ENCODE results near the gene XRCC6.
A peak's percentile ranks its signal among the peaks of the same experiment; 100 is the strongest.

XRCC6 gene

GRCh38 chr22:41578114-41578513 is 43.0 kb upstream of the XRCC6 start:
- H3K4me3 ChIP-seq (ENCODE audit: insufficient read length, low read depth) = no peak overlapping the region
- H3K27me3 ChIP-seq (ENCODE audit: insufficient read depth, insufficient read length) = no peaks in the 10 kb centered on the region
- H3K9me3 ChIP-seq (ENCODE audit: insufficient read depth, low read length) = no peaks in the 10 kb centered on the region
- H3K36me3 ChIP-seq (ENCODE audit: insufficient read depth, insufficient read length, low read length) = peaks cover 39% of the 10 kb centered on the region
- TF ChIP-seq SUZ12 (IDR thresholded peaks at IDR 0.05; ENCODE audit: extremely low read depth, insufficient read depth, insufficient read length) (no peak), YY1 (IDR thresholded peaks at IDR 0.05; ENCODE audit: insufficient read depth, insufficient read length) (no peak), ZNF274 (IDR thresholded peaks at IDR 0.05; ENCODE audit: low read depth, low read length) (no peak)
- H3K9ac ChIP-seq (ENCODE audit: insufficient read length, low read depth) = no peak overlapping the region
- peaks cover 13% of the 10 kb centered on the region for H3K4me1 ChIP-seq (ENCODE audit: insufficient read depth, insufficient read length)
- DNase-seq (ENCODE audit: low read depth, low spot score) = no peak

- H3K27me3 ChIP-seq (ENCODE audit: insufficient read depth, insufficient read length) = no peaks in the 10 kb centered on the region
- TF ChIP-seq YY1 (IDR thresholded peaks at IDR 0.05; ENCODE audit: insufficient read depth, insufficient read length) (no peak), SUZ12 (IDR thresholded peaks at IDR 0.05; ENCODE audit: extremely low read depth, insufficient read depth, insufficient read length) (no peak), ZNF274 (IDR thresholded peaks at IDR 0.05; ENCODE audit: low read depth, low read length) (no peak)
- no peaks in the 10 kb centered on the region for H3K9me3 ChIP-seq (ENCODE audit: insufficient read depth, low read length)
- peaks cover 38% of the 10 kb centered on the region for H3K36me3 ChIP-seq (ENCODE audit: insufficient read depth, insufficient read length, low read length)
- peak overlapping the region; percentile 21 for H3K9ac ChIP-seq (ENCODE audit: insufficient read length, low read depth)
- H3K4me3 ChIP-seq (ENCODE audit: insufficient read length, low read depth) = no peak overlapping the region
- DNase-seq (ENCODE audit: low read depth, low spot score) = no peak
- H3K4me1 ChIP-seq (ENCODE audit: insufficient read depth, insufficient read length) = peaks cover 11% of the 10 kb centered on the region
Measured at GRCh38 chr22:41578818-41579217, 42.3 kb upstream of the XRCC6 start.

DNA sequence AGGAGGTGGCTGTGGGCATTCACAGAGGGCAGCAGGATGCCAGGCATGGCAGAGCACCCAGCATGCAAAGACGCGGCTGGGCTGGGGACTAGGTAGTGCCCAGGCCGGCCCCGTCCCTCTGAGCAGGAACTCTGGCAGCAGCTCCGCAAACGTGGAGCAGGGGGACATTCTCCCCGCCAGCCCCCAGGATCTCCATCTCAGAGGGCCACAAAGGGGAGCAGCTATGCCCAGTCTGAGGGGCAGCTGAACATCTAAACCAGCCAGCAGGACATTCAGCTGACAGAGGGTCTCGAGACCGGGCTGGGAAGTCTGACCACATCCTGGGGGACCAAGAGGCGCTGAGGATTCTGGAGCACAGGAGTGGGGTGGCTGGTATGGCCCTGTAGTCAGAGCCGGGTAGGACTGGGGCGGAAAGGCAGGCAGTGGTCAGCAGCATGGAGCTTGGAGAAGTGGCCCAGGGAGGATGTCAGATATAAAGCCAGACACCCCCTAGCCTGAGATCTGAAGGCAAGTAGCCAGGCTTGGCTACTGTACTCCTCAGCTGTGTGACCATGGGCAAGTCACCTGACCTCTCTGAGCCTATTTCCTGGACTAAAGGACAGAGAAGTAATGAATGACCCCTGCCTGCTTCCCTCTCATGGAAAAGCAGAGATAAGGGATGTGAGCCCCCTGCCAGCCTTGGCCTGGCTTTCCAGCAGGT is 41.6 kb upstream of the XRCC6 start:
- peak overlapping the region; percentile 21 for H3K9ac ChIP-seq (ENCODE audit: insufficient read length, low read depth)
- H3K9me3 ChIP-seq (ENCODE audit: insufficient read depth, low read length) = no peaks in the 10 kb centered on the region
- H3K36me3 ChIP-seq (ENCODE audit: insufficient read depth, insufficient read length, low read length) = peaks cover 41% of the 10 kb centered on the region
- H3K4me1 ChIP-seq (ENCODE audit: insufficient read depth, insufficient read length) = peaks cover 11% of the 10 kb centered on the region
- DNase-seq (ENCODE audit: low read depth, low spot score) = no peak
- no peaks in the 10 kb centered on the region for H3K27me3 ChIP-seq (ENCODE audit: insufficient read depth, insufficient read length)
- no peak overlapping the region for H3K4me3 ChIP-seq (ENCODE audit: insufficient read length, low read depth)
- TF ChIP-seq YY1 (IDR thresholded peaks at IDR 0.05; ENCODE audit: insufficient read depth, insufficient read length) (no peak), SUZ12 (IDR thresholded peaks at IDR 0.05; ENCODE audit: extremely low read depth, insufficient read depth, insufficient read length) (no peak), ZNF274 (IDR thresholded peaks at IDR 0.05; ENCODE audit: low read depth, low read length) (no peak)

GRCh38 chr22:41579997-41580355 is 41.1 kb upstream of the XRCC6 start:
- DNase-seq (ENCODE audit: low read depth, low spot score) = no peak
- no peak overlapping the region for H3K4me3 ChIP-seq (ENCODE audit: insufficient read length, low read depth)
- peaks cover 40% of the 10 kb centered on the region for H3K36me3 ChIP-seq (ENCODE audit: insufficient read depth, insufficient read length, low read length)
- TF ChIP-seq ZNF274 (IDR thresholded peaks at IDR 0.05; ENCODE audit: low read depth, low read length) = no peak
- H3K27me3 ChIP-seq (ENCODE audit: insufficient read depth, insufficient read length) = no peaks in the 10 kb centered on the region
- peaks cover 7% of the 10 kb centered on the region for H3K4me1 ChIP-seq (ENCODE audit: insufficient read depth, insufficient read length)
- H3K9ac ChIP-seq (ENCODE audit: insufficient read length, low read depth) = no peak overlapping the region
- no peaks in the 10 kb centered on the region for H3K9me3 ChIP-seq (ENCODE audit: insufficient read depth, low read length)

- TF ChIP-seq SUZ12 (IDR thresholded peaks at IDR 0.05; ENCODE audit: extremely low read depth, insufficient read depth, insufficient read length) (no peak), YY1 (IDR thresholded peaks at IDR 0.05; ENCODE audit: insufficient read depth, insufficient read length) (no peak), ZNF274 (IDR thresholded peaks at IDR 0.05; ENCODE audit: low read depth, low read length) (no peak)
- Histone ChIP-seq H3K4me3 (ENCODE audit: insufficient read length, low read depth) (no peak overlapping the region), H3K36me3 (ENCODE audit: insufficient read depth, insufficient read length, low read length) (peaks cover 29% of the 10 kb centered on the region), H3K9ac (ENCODE audit: insufficient read length, low read depth) (peak overlapping the region; percentile 17), H3K9me3 (ENCODE audit: insufficient read depth, low read length) (no peaks in the 10 kb centered on the region), H3K27me3 (ENCODE audit: insufficient read depth, insufficient read length) (no peaks in the 10 kb centered on the region), H3K4me1 (ENCODE audit: insufficient read depth, insufficient read length) (peaks cover 2% of the 10 kb centered on the region)
- no peak for DNase-seq (ENCODE audit: low read depth, low spot score)
Measured at GRCh38 chr22:41582694-41583093, 38.4 kb upstream of the XRCC6 start.

DNA sequence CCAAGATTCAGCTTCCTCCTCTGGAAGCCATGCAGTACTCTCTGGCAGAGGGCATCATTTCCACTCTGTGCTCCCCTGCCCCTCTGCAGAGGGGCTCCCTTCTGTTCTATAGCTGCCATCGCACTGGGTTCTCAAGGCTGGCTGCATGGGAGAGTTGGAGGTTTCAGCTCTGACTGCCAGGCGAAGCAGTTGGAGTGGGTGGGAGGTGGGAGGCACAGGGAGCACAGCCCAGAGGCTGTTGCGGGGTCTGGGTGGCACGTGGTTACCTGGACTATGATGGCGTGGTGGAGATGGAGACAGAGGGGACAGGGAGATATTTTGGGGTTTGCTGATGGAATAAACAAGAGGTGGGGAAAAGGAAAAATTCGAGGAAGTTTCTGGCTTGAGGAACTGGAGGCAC is 36.2 kb upstream of the XRCC6 start:
- no peak for DNase-seq (ENCODE audit: low read depth, low spot score)
- no peak for TF ChIP-seq YY1 (IDR thresholded peaks at IDR 0.05; ENCODE audit: insufficient read depth, insufficient read length)
- no peak for TF ChIP-seq SUZ12 (IDR thresholded peaks at IDR 0.05; ENCODE audit: extremely low read depth, insufficient read depth, insufficient read length)
- TF ChIP-seq ZNF274 (IDR thresholded peaks at IDR 0.05; ENCODE audit: low read depth, low read length) = no peak
- Histone ChIP-seq H3K9me3 (ENCODE audit: insufficient read depth, low read length) (no peaks in the 10 kb centered on the region), H3K4me1 (ENCODE audit: insufficient read depth, insufficient read length) (peaks cover 4% of the 10 kb centered on the region), H3K4me3 (ENCODE audit: insufficient read length, low read depth) (no peak overlapping the region), H3K27me3 (ENCODE audit: insufficient read depth, insufficient read length) (no peaks in the 10 kb centered on the region), H3K9ac (ENCODE audit: insufficient read length, low read depth) (no peak overlapping the region), H3K36me3 (ENCODE audit: insufficient read depth, insufficient read length, low read length) (peaks cover 24% of the 10 kb centered on the region)

- Histone ChIP-seq H3K9ac (ENCODE audit: insufficient read length, low read depth) (no peak overlapping the region), H3K4me3 (ENCODE audit: insufficient read length, low read depth) (no peak overlapping the region), H3K9me3 (ENCODE audit: insufficient read depth, low read length) (no peaks in the 10 kb centered on the region), H3K27me3 (ENCODE audit: insufficient read depth, insufficient read length) (no peaks in the 10 kb centered on the region), H3K36me3 (ENCODE audit: insufficient read depth, insufficient read length, low read length) (peaks cover 19% of the 10 kb centered on the region), H3K4me1 (ENCODE audit: insufficient read depth, insufficient read length) (peaks cover 4% of the 10 kb centered on the region)
- TF ChIP-seq YY1 (IDR thresholded peaks at IDR 0.05; ENCODE audit: insufficient read depth, insufficient read length) (no peak), SUZ12 (IDR thresholded peaks at IDR 0.05; ENCODE audit: extremely low read depth, insufficient read depth, insufficient read length) (no peak), ZNF274 (IDR thresholded peaks at IDR 0.05; ENCODE audit: low read depth, low read length) (no peak)
- no peak for DNase-seq (ENCODE audit: low read depth, low spot score)
Measured at GRCh38 chr22:41585898-41586297, 35.2 kb upstream of the XRCC6 start.

All from NT2/D1 (cell line).